Activated naive CD8-positive, alpha-beta T cell (primary cell): Measurements from ENCODE around the gene NUP93.

ENCODE experiments used
- H3K27ac Mint-ChIP-seq: one replicate; pipeline ENCODE4 v1.8.0; 2021; ENCODE audit warnings: mixed read lengths
- H3K27me3 Mint-ChIP-seq: one replicate; pipeline ENCODE4 v1.8.0; 2021; ENCODE audit warnings: mixed read lengths
- H3K36me3 Mint-ChIP-seq: one replicate; pipeline ENCODE4 v1.8.0; 2021; ENCODE audit warnings: mixed read lengths
- H3K4me1 Mint-ChIP-seq: one replicate; pipeline ENCODE4 v1.8.0; 2021; ENCODE audit warnings: low read depth, mixed read lengths
- H3K4me3 Mint-ChIP-seq: one replicate; pipeline ENCODE4 v1.8.0; 2021; ENCODE audit warnings: mild to moderate bottlenecking, mixed read lengths
- H3K9me3 Mint-ChIP-seq: one replicate; pipeline ENCODE4 v1.8.0; 2021; ENCODE audit warnings: low read depth, mixed read lengths

Gene NUP93

DNA sequence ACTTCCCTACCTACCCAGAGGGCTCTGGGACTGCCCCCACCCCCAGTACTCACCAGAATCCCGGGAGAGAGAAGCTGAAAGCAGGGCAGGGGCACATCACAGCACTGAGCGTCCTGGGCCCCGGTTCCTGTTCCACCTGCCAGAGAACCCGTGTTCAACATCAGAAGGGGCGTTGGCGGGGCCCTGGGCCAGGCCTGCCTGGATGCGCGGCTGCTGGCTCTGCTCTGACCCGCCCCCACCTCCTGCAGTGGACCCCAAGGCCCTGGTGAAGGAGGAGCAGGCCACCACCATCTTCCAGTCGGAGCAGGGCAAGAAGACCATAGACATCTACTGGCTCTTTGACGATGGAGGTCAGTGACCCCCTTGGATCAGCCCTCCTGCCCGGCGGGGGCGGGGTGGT, 162.8 kb downstream of the NUP93 start:
- Mint-ChIP-seq H3K4me1 (peaks cover 2% of the 10 kb centered on the region), H3K27ac (no peak overlapping the region), H3K27me3 (no peaks in the 10 kb centered on the region), H3K9me3 (no peaks in the 10 kb centered on the region), H3K36me3 (no peaks in the 10 kb centered on the region), H3K4me3 (no peak overlapping the region)

GRCh38 chr16:56894331-56894917, 164.5 kb downstream of the NUP93 start:
- Mint-ChIP-seq H3K9me3 (no peaks in the 10 kb centered on the region), H3K4me3 (no peak overlapping the region), H3K4me1 (peaks cover 15% of the 10 kb centered on the region), H3K36me3 (no peaks in the 10 kb centered on the region), H3K27me3 (no peaks in the 10 kb centered on the region), H3K27ac (no peak overlapping the region)

- Mint-ChIP-seq H3K4me1 (peaks cover 25% of the 10 kb centered on the region), H3K27ac (no peak overlapping the region), H3K9me3 (no peaks in the 10 kb centered on the region), H3K36me3 (no peaks in the 10 kb centered on the region), H3K27me3 (no peaks in the 10 kb centered on the region), H3K4me3 (no peak overlapping the region)
Measured at GRCh38 chr16:56895813-56896212, 165.9 kb downstream of the NUP93 start.

DNA sequence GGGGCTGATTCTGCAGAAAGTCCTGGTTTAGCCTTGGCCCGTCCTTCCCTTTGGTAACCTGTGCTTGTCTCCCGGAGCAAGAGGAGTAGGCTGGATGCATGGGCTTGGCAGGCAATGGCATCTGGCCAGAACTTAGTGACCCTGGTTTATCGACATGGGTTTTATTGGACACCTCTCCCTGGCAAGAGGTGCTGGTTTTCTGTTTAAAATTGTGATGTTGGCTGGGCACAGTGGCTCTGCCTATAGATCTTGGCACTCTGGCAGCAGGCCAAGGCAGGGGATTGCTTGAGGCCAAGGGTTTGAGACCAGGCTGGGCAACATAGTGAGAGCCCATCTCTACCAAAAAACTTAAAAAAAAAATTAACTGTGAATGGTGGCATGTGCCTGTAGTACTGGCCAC, 166.3 kb downstream of the NUP93 start:
- peaks cover 28% of the 10 kb centered on the region for H3K4me1 Mint-ChIP-seq
- H3K4me3 Mint-ChIP-seq, result no peak overlapping the region
- no peaks in the 10 kb centered on the region for H3K9me3 Mint-ChIP-seq
- no peak overlapping the region for H3K27ac Mint-ChIP-seq
- no peaks in the 10 kb centered on the region for H3K36me3 Mint-ChIP-seq
- no peaks in the 10 kb centered on the region for H3K27me3 Mint-ChIP-seq

- no peak overlapping the region for H3K4me3 Mint-ChIP-seq
- no peaks in the 10 kb centered on the region for H3K27me3 Mint-ChIP-seq
- H3K4me1 Mint-ChIP-seq, result peaks cover 28% of the 10 kb centered on the region
- H3K9me3 Mint-ChIP-seq, result no peaks in the 10 kb centered on the region
- no peak overlapping the region for H3K27ac Mint-ChIP-seq
- no peaks in the 10 kb centered on the region for H3K36me3 Mint-ChIP-seq
Measured at GRCh38 chr16:56897026-56897799, 167.3 kb downstream of the NUP93 start.

- H3K9me3 Mint-ChIP-seq, result no peaks in the 10 kb centered on the region
- no peaks in the 10 kb centered on the region for H3K27me3 Mint-ChIP-seq
- peaks cover 28% of the 10 kb centered on the region for H3K4me1 Mint-ChIP-seq
- H3K36me3 Mint-ChIP-seq, result no peaks in the 10 kb centered on the region
- peak overlapping the region; percentile 59 for H3K4me3 Mint-ChIP-seq
- no peak overlapping the region for H3K27ac Mint-ChIP-seq
Measured at GRCh38 chr16:56898847-56899246, 168.9 kb downstream of the NUP93 start.
